Panc1 (cell line): ENCODE measurements around the gene RFTN1. TPM values are rescaled to one million over a fixed set of nuclear protein-coding genes. Genes with fewer than 3 reads are reported as not detected.

Experiments
- ATAC-seq: fragments of 200-7000 bp; cut with Tn5 transposase; 2 replicates; pipeline ENCODE4 v1.9.1; 2020; ENCODE audit warnings: mild to moderate bottlenecking, moderate library complexity
- BruUV-seq: library from RNA; stranded (reverse); fragments of 400-500 nt; replicated peaks from 2 replicates; lab custom pipeline; 2021; lab: Mats Ljungman, UMichigan
- CTCF ChIA-PET: fragments of 300-600 bp; sonication (Branson Sonifier 250); formaldehyde crosslinking; loops from one replicate; lab custom pipeline; 2022; ENCODE audit warnings: antibody characterized with exemption; lab: Charles Lee
- POLR2A ChIA-PET: fragments of 300-600 bp; sonication (Branson Sonifier 250); formaldehyde crosslinking; loops from one replicate; lab custom pipeline; 2022; ENCODE audit warnings: antibody characterized with exemption; lab: Charles Lee
- DNase-seq: peaks from one replicate; pipeline ENCODE4 v3.0.0-alpha.2; 2010; ENCODE audit warnings: low read depth, low spot score
- H3K27ac ChIP-seq: 2 replicates; pipeline ENCODE4 v1.5.1; 2011; ENCODE audit warnings: mild to moderate bottlenecking, low read length, inconsistent platforms
- H3K27me3 ChIP-seq: fragments of 200-500 bp; sonication (Bioruptor generic); 2 replicates; pipeline ENCODE4 v1.6.0; 2014; ENCODE audit warnings: low read length, inconsistent platforms; ENCODE audit not compliant: control insufficient read depth, insufficient read depth
- H3K36me3 ChIP-seq: fragments of 200-500 bp; sonication (Bioruptor generic); 2 replicates; pipeline ENCODE4 v1.5.1; 2014; ENCODE audit warnings: inconsistent platforms, mild to moderate bottlenecking, low read length, moderate library complexity; ENCODE audit not compliant: control insufficient read depth, insufficient read depth
- H3K4me1 ChIP-seq: 2 replicates; pipeline ENCODE4 v1.5.1; 2011; ENCODE audit warnings: inconsistent platforms, mild to moderate bottlenecking, low read length, moderate library complexity; ENCODE audit not compliant: control insufficient read depth, insufficient read depth
- H3K4me3 ChIP-seq, 2 experiments: 2 replicates each; pipeline ENCODE4 v1.5.1; 2011 to 2012; ENCODE audit warnings: low read depth in 2 of 2, low read length in 2 of 2, mild to moderate bottlenecking in 2 of 2, inconsistent platforms in 1 of 2, moderate library complexity in 1 of 2
- H3K9me3 ChIP-seq: fragments of 200-500 bp; sonication (Bioruptor generic); 2 replicates; pipeline ENCODE4 v1.5.1; 2014; ENCODE audit warnings: low read depth, mild to moderate bottlenecking, inconsistent platforms, low read length, moderate library complexity; ENCODE audit not compliant: control insufficient read depth, insufficient read depth
- POLR2AphosphoS5 ChIP-seq: IDR thresholded peaks from 2 replicates; pipeline ENCODE4 v1.6.1; 2012; ENCODE audit warnings: mild to moderate bottlenecking, low read depth, low read length, moderate library complexity
- SIN3A ChIP-seq: IDR thresholded peaks from 2 replicates; pipeline ENCODE4 v1.6.1; 2012; ENCODE audit warnings: low read depth, mild to moderate bottlenecking, low read length, moderate library complexity, borderline replicate concordance; ENCODE audit not compliant: insufficient read depth
- TCF7L2 ChIP-seq: IDR thresholded peaks from 2 replicates; pipeline ENCODE4 v1.6.1; 2011; ENCODE audit warnings: mild to moderate bottlenecking, low read depth, low read length, inconsistent platforms
- in situ Hi-C: cut with HindIII; loops from 2 replicates; pipeline ENCODE4 v1.10.0; 2016; ENCODE audit warnings: low sequenced_read_pairs, low pct_unique_long_range_greater_than_20kb
- intact Hi-C: fragments of 100-400 bp; cut with micrococcal nuclease; formaldehyde crosslinking; loops from one replicate; pipeline ENCODE4 v1.10.0; 2022; ENCODE audit not compliant: unreplicated experiment
- total RNA-seq: library from RNA; stranded (reverse); gene quantifications from one replicate; pipeline ENCODE4 v1.2.1, GENCODE V29; 2021; ENCODE audit not compliant: unreplicated experiment
- TF ChIP-seq, protein P1 (sequence below), 2 experiments: IDR thresholded peaks; 2 replicates each; pipeline ENCODE4 v1.6.1; 2011 to 2012; ENCODE audit warnings: low read depth in 2 of 2, control low read depth in 1 of 2, low read length in 1 of 2, mild to moderate bottlenecking in 1 of 2, moderate library complexity in 1 of 2; ENCODE audit not compliant: insufficient read depth in 1 of 2
- TF ChIP-seq, protein P2 (sequence below): fragments of 450-650 bp; IDR thresholded peaks from 2 replicates; pipeline ENCODE4 v1.5.1; 2017; ENCODE audit warnings: mild to moderate bottlenecking

Gene RFTN1
- total RNA-seq, 1 experiment from 2014 or later: 0.90 TPM

DNA sequence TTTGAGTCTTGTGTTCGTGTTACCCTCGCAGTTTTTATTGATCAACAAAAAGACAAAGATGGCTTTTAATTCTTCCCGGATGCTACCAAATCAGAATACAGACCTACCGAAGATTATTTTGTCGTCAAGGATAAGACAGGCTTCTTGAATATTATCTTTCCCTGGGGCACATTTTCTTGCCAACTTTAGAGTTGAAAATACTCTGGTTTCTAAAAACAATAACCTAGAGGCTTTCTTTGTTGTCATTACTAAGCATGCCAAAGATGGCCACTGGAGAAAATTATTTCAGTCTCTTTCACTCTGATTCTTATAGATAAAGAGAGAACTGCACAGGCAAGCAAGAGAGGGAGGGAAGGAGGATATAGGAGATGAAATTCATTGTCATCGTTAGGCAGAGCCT is 214.6 kb downstream of the RFTN1 start:
- CTCF ChIA-PET: no interaction called here
- ATAC-seq: no peak

DNA sequence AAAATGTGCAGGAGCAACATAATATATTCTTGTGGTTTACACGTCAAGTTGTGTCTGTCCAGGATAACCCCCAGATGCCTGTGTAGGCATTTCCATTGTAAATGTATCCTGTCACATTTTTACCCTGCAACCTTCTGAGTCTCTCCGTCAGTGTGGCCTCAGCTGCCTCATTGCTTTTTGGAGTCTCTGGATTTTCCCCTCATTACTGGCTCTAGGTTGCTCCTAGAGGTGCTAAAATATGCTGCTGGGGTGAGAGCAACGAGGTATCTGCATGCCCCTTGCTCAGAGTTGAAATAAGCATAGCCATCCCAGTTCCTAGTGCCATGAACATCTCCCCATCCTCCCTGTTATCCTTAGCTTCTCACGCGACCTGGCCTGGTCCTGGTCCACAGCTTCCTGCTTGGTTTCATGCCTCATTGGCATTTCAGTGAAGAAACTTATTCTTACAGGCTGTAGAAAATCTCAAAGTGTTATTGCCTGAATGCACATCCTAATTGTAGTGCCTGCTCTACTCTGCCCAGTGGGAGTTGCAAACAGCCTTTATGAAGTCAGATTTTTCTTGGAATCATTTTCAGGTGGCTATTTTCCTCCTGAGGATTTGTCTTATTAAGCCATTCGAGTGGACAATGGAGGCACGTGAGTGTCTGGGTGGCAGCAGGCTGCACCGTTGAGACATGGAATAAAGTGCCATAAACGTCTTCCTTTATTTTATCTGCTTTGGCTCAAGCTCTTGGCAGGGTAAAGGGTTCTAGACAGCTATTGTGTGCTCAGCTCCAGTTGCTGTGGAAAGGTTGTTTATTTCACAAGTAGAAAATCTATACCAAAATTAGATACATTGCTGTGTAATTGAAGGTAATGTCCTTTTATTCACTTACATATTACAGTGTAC is 215.3 kb downstream of the RFTN1 start:
- Histone ChIP-seq H3K27me3 (no peaks in the 10 kb centered on the region), H3K4me3 (no peak overlapping the region), H3K36me3 (no peaks in the 10 kb centered on the region), H3K9me3 (no peaks in the 10 kb centered on the region), H3K27ac (no peak overlapping the region), H3K4me1 (no peaks in the 10 kb centered on the region)
- ATAC-seq (no peak), DNase-seq (no peak)
- CTCF ChIA-PET: no interaction called here
- POLR2A ChIA-PET: no interaction called here
- no peak for TF ChIP-seq POLR2AphosphoS5
- TF ChIP-seq TCF7L2: no peak
- TF ChIP-seq, protein P1, sequence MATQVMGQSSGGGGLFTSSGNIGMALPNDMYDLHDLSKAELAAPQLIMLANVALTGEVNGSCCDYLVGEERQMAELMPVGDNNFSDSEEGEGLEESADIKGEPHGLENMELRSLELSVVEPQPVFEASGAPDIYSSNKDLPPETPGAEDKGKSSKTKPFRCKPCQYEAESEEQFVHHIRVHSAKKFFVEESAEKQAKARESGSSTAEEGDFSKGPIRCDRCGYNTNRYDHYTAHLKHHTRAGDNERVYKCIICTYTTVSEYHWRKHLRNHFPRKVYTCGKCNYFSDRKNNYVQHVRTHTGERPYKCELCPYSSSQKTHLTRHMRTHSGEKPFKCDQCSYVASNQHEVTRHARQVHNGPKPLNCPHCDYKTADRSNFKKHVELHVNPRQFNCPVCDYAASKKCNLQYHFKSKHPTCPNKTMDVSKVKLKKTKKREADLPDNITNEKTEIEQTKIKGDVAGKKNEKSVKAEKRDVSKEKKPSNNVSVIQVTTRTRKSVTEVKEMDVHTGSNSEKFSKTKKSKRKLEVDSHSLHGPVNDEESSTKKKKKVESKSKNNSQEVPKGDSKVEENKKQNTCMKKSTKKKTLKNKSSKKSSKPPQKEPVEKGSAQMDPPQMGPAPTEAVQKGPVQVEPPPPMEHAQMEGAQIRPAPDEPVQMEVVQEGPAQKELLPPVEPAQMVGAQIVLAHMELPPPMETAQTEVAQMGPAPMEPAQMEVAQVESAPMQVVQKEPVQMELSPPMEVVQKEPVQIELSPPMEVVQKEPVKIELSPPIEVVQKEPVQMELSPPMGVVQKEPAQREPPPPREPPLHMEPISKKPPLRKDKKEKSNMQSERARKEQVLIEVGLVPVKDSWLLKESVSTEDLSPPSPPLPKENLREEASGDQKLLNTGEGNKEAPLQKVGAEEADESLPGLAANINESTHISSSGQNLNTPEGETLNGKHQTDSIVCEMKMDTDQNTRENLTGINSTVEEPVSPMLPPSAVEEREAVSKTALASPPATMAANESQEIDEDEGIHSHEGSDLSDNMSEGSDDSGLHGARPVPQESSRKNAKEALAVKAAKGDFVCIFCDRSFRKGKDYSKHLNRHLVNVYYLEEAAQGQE (IDR thresholded peaks at IDR 0.05; ENCODE audit: insufficient read depth in 1 of 2, low read depth in 2 of 2, low read length in 1 of 2): no peak
- no peak for TF ChIP-seq SIN3A
- TF ChIP-seq, protein P2, sequence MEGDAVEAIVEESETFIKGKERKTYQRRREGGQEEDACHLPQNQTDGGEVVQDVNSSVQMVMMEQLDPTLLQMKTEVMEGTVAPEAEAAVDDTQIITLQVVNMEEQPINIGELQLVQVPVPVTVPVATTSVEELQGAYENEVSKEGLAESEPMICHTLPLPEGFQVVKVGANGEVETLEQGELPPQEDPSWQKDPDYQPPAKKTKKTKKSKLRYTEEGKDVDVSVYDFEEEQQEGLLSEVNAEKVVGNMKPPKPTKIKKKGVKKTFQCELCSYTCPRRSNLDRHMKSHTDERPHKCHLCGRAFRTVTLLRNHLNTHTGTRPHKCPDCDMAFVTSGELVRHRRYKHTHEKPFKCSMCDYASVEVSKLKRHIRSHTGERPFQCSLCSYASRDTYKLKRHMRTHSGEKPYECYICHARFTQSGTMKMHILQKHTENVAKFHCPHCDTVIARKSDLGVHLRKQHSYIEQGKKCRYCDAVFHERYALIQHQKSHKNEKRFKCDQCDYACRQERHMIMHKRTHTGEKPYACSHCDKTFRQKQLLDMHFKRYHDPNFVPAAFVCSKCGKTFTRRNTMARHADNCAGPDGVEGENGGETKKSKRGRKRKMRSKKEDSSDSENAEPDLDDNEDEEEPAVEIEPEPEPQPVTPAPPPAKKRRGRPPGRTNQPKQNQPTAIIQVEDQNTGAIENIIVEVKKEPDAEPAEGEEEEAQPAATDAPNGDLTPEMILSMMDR: no peak
- intact Hi-C loops: no loop called here
- BruUV-seq: no TSS peak
- in situ Hi-C loops: no loop called here

More for the DNA sequence above, 214.6 kb downstream of the RFTN1 start:
- H3K9me3 ChIP-seq: no peaks in the 10 kb centered on the region
- no peak overlapping the region for H3K4me3 ChIP-seq
- POLR2A ChIA-PET: no interaction called here
- in situ Hi-C loops (no loop called here), intact Hi-C loops (no loop called here)
- TF ChIP-seq TCF7L2 (no peak), SIN3A (no peak), POLR2AphosphoS5 (no peak)
- TF ChIP-seq, protein P2: no peak
- TF ChIP-seq, protein P1 (IDR thresholded peaks at IDR 0.05; ENCODE audit: insufficient read depth in 1 of 2, low read depth in 2 of 2, low read length in 1 of 2): no peak
- no TSS peak for BruUV-seq
- no peaks in the 10 kb centered on the region for H3K27me3 ChIP-seq
- DNase-seq: no peak
- no peak overlapping the region for H3K27ac ChIP-seq
- H3K36me3 ChIP-seq: no peaks in the 10 kb centered on the region
- H3K4me1 ChIP-seq: no peaks in the 10 kb centered on the region
